SW480 (cell line): ENCODE measurements around the gene MED17.
"Not testable (repeated sequence)": the region's sequence is repeated elsewhere in the genome, so short reads cannot be mapped to it uniquely, and the experiment has no call there.

Experiments
- DNase-seq: peaks from one replicate; pipeline ENCODE4 v3.0.0-alpha.2; 2016; ENCODE audit warnings: low spot score

MED17 gene

GRCh38 chr11:93784145-93784934 is at the start of gene MED17:
TSS of gene MED17 (plus strand) at chr11:93784282. CDS start at chr11:93784514, 232 bp downstream.
- DNase-seq: peak; percentile 94

- DNase-seq: no peak
Measured at GRCh38 chr11:93734427-93735222, 49.5 kb upstream of the MED17 start.

- DNase-seq: no peak
Measured at GRCh38 chr11:93735627-93736026, 48.5 kb upstream of the MED17 start.

GRCh38 chr11:93736129-93736528 is 48.0 kb upstream of the MED17 start:
- DNase-seq: no peak

- no peak for DNase-seq
Measured at GRCh38 chr11:93737904-93738612, 46.0 kb upstream of the MED17 start.

GRCh38 chr11:93738647-93739081 is 45.4 kb upstream of the MED17 start:
- no peak for DNase-seq

- peak; percentile 84 for DNase-seq
Measured at GRCh38 chr11:93740031-93740729, 43.9 kb upstream of the MED17 start.

GRCh38 chr11:93740730-93741093 is 43.4 kb upstream of the MED17 start:
- DNase-seq: peak; percentile 71

- DNase-seq: peak; percentile 98
Measured at GRCh38 chr11:93741094-93741881, 42.8 kb upstream of the MED17 start, which contains the start of the genes C11orf54 and TAF1D. TSS of gene C11orf54 (plus strand) at chr11:93741672. CDS start at chr11:93747394, 5,722 bp downstream. TSS of gene TAF1D (minus strand) at chr11:93741495. CDS start at chr11:93739304, 2,191 bp downstream.

- peak; percentile 82 for DNase-seq
Measured at GRCh38 chr11:93741882-93742226, 42.2 kb upstream of the MED17 start.

- no peak for DNase-seq
Measured at GRCh38 chr11:93743291-93743690, 40.8 kb upstream of the MED17 start.

GRCh38 chr11:93744669-93745004 is 39.4 kb upstream of the MED17 start:
- no peak for DNase-seq

GRCh38 chr11:93745005-93745755 is 38.9 kb upstream of the MED17 start:
- not testable (repeated sequence) for DNase-seq

GRCh38 chr11:93746101-93746500 is 38.0 kb upstream of the MED17 start:
- DNase-seq: no peak

- DNase-seq: no peak
Measured at GRCh38 chr11:93747122-93747521, 37.0 kb upstream of the MED17 start.

- DNase-seq: no peak
Measured at GRCh38 chr11:93751001-93751400, 33.1 kb upstream of the MED17 start.

- no peak for DNase-seq
Measured at GRCh38 chr11:93753241-93753640, 30.8 kb upstream of the MED17 start.

- no peak for DNase-seq
Measured at GRCh38 chr11:93756748-93757147, 27.3 kb upstream of the MED17 start.

- DNase-seq: no peak
Measured at GRCh38 chr11:93757301-93757700, 26.8 kb upstream of the MED17 start.
